Stimulated activated CD4-positive, alpha-beta T cell treated with anti-CD3 and anti-CD28 coated beads, Interleukin-1b, Interleukin-23, amount 100 ng/mL, for 24 hours (primary cell): ENCODE measurements around the gene HOXA9.

ENCODE experiments used
- DNase-seq, 4 experiments: peaks; one replicate each; pipeline ENCODE4 v3.0.0-alpha.2; 2020; ENCODE audit warnings: low read depth in 4 of 4, low spot score in 1 of 4

Gene HOXA9

DNA sequence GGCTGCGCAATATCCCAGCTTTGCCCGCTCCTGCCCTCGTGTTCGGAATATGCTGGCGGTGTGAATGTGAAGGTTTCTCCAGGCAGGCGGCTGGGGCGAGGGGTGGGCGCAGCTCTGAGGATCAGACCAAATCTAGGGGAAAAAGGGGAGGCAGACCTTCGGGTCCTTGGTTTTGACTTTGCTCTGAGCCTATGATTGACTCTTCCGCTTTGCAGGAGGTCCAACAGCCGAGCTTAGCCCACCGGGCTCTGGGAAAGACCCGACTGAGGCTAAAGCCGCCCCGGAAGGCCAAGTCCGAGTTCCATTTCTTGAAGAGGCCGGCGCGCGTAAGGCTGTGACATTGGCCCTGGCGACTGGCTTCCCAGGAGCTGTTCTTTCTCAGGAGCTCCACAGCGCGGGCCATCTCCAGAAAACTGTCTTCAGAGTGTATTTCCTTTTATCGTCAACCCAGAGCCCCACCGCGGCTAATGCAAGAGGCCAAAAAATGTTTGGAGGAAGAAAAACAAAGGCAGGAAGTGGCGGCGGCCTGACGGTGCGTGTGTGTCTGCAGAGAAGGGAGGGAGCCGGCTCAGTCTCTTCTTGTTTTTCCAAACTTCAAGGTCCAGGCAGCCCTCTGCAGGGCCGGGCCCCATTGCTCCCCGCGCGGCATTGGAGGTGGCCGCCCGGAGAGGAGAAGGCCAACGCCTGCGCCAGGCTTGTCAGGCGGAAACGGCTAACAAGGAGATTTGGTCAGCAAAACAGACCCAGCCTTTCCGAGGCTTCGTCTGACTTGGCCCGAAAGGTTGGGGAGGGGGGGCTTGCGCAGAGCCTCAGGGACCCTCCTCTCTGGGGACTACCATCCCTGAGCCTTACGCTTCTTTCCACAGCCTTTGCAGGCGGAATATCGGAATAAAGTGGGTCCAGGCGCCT lies 23.3 kb upstream of the HOXA9 start:
- DNase-seq, result no peak

DNA sequence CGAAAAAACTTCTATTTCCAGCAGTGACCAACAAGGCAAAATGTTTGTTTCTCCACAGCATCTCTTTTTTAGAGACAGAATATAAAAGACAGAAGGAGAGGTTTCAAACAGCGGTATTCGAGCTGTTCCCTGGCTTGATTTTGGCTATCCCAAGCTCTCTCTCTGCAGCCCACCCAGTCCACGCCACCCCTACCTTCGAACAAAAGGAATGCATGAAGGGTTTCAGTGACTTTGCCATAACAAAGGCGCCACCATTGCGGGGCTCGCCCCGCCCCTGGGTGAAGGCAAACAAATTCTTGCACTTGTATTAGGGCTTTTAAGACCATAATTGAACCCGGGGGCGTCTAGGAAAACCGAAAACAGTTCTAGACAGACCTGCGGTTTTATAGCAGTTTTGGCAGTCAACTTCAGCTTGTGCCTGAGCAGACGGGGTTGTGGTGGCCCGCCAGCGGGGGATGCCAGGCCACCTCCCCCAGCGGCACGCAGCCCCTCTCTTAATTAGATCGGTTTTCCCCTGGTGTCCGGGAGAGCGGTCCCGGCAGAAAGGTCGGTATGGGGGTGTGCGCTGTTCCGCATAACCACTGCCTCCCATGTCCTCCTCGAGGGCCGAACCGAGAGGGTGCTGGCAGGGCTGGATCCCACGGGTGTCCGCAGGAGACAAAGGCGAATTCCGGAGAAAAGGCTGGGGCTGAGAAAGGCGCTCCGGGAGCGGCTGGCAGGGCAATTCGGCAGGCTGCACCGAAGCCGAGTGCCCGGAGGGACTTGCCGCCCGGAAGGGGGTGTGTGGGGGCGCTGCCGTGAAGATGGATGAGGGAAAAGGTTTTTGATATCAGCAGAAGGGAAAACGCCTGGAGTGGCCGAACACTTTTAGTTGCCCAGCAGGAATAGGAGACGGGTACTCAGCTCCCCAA lies 22.4 kb upstream of the HOXA9 start:
- no peak for DNase-seq

DNA sequence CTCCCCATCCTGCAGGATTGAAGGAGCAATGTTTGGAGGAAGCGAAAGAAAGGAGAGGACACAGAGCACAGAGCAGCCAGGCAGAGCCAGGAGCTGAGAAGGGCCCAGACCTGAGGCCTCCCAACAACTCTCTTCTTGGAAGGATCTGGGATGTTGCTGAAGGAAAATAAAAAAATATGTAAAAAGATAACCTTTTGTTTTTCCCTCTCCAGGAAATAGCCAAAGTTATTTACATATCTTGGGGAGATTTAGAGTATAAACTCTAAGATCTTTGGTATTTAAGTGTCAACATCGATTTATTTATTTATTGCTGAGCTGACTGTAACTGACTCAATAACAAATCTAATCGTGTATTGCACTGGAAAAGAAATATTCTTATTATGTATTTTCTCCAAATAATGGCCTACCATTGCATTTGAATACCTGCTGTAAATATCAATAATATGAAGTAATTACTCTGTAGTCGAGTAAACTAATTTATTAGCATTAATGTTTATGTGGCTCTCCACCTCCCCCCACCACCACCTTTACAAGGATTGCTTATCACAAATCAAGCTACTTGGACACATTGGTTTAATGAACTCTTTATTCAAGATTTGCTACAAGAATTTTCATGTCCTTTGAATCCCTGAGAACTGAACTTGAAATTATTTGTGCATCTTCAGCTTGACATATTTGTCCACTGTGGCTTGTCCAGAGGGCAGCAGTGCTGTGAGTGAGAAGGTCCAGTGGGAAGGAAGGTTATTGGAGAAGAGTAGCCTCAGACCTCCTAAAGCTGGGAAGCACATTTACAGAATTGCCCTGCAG lies 21.5 kb upstream of the HOXA9 start:
- no peak for DNase-seq

DNA sequence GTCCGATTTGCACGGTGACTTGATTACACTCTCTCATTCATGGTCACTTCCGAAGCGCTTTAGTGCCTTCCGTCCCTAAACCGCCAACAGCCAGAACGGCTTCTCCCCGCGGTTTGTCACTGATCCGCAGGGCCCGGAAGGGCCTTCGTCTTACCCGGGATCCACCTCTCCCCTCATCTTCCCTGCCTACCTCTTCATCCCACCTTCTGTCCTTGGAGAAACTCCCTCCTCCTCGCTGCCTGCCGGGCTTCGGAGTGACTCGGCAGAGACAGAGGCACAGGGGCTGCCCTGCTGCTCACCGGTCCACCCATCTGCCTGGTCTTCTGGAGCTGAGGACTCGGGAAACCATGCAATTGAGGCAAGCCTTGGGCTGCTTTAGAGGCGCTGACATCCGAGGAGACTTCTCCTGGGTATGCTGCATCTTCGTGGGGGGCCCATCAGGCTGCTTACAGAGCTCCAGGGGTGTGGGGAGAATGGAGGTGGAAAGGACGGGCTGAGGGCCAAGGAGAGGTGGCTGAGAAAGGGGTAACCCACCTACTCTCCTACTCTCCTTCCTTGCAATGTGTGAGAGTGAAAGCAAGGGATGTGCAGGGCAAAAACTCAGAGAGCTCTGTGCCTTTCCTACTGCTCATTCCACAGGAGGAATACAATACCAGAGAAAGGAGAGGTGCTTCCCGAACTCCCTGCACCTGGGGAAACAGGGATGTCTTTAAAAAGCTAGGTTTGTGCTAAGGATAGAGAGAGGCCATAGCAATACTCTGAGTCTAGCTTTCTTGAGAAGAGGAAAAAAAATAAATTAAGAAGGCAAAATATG lies 20.7 kb upstream of the HOXA9 start:
- no peak for DNase-seq

DNA sequence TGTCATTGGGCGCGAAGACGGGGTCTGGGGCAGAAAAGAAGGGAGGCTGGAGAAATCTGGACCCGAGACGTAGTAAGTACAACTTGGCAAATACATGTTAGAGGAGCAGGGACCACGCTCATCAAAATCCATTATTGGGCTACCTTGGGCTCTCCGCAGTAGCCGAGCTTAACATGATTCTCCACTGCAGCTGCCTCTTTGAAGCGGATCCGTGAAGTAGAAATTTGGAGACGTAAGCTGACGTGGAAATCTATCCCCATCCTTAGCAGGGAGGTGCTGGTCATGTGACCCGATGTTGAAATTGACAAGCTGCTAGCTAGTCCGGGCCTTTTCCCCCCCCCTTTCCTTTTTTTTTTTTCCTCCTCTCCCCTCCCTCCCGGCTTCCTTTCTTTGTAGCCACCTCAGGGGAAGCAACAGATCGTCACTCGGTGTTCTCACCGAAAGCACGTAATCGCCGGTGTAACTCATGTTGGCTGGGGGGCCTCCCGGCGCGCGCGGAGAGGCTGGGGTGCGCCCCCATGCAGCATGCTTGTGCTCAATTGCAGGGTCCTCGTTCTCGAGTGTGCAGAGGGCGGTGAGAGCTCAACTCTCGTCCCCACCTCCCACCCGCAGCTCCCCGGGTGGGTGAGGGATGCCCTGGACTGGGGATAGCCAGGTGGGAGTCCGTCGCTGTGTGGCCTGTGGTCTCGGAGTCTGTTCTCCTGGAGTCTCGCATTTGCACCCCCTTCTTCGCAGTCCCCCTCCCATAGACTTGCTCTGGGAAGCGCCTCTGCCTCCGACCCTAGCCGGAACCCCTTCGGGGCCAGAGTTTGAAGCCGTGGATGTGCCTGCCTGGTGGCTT lies 19.9 kb upstream of the HOXA9 start, which contains the start of gene HOXA11:
TSS of gene HOXA11 (minus strand) at position 220 of the 841 bp plus-strand sequence. CDS start at position 132, 88 bp downstream.
- no peak for DNase-seq

DNA sequence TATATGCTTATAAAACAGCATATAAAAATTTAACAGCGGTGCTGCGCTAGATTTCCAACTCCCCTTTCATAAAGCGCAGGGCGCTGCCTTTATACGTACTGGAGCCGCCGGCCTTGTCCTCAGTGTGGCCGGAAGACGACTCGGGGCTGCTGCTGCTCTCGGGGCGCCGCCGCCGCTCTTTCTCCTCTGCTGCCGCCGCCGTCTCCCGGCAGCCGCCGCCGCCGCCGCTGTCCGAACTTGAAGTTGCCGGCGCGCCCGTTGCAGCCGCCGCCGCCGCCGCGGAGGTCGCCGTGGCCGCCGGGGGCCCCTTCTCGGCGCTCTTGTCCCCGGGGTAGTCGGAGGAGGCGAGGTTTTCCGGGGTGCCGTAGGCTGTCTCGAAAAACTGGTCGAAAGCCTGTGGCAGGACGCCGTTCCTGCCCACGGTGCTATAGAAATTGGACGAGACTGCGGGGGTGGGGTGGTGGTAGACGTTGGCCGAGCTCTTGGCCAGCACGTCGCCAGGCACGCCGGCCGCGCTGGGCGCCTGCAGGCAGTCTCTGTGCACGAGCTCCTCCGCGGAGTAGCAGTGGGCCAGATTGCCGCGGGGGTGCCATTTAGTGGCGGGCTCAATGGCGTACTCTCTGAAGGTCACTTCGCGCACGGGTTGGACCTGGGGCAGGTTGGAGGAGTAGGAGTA lies 19.1 kb upstream of the HOXA9 start:
- no peak for DNase-seq

DNA sequence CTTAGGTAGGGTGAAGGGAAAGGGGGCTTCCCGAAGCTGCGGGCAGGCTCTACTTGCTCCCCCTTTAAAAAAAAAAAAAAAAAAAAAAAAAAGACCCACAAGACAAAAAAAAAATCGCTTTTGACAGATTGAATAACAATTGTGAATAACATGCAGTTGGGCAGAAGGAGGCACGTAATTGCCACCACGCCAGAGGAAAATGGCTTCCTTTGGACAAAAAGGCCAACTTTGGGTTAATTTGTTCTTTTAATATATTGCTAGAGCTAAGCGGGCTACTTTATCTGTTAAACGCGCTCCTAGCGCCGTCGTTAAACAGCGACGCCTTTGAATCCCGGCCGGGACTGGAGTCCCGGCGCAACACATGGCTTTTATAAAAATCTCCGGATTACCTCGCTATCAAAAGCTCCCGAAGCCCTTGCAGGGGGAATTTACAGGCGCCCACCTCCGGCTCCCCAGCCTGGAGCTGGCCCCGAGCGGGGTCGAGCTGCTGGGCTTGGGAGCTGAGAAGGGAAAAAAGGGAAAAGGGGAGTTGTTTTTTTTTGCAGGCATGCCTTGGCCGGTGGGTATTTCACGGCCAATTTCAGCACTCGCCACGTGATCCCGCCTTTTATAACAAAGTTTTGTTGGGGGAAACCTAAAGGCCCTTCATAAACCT lies 18.5 kb upstream of the HOXA9 start:
- DNase-seq, result no peak

DNA sequence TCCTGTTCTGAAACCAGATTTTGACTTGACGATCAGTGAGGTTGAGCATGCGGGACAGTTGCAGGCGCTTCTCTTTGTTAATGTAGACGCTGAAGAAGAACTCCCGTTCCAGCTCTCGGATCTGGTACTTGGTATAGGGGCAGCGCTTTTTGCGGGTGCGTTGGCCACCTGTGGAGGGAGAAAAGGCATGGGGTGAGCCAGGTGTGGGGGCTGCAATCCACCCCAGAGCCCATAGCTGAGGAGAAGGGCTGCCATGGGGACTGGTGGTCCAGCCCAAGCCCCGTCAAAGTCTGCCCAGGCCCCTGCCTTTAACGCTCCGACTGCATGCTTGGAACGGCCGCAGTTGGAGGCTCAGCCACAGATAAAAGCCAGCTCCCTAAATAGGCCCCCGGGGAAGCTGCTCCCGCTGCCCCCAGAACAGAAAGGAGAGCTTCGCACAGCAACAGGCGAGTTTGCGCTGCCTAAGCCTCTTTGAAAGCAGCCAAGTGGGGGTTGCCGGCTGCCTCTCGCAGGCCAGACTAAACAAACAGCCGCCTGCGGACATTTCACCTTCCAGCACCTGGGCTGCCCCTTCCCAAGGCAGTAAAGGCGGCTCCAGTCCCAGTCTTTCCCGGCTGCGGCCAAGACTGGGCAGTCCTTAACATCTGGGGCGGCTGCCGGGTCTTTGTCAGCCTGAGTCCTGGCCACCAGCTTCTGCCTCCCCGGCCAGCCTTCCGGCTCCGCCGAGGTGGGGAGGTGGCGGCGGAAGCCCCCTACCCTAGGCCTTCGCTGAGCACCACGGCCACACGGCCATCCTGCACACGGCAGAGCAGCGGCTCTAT lies 17.7 kb upstream of the HOXA9 start:
- DNase-seq, result no peak

DNA sequence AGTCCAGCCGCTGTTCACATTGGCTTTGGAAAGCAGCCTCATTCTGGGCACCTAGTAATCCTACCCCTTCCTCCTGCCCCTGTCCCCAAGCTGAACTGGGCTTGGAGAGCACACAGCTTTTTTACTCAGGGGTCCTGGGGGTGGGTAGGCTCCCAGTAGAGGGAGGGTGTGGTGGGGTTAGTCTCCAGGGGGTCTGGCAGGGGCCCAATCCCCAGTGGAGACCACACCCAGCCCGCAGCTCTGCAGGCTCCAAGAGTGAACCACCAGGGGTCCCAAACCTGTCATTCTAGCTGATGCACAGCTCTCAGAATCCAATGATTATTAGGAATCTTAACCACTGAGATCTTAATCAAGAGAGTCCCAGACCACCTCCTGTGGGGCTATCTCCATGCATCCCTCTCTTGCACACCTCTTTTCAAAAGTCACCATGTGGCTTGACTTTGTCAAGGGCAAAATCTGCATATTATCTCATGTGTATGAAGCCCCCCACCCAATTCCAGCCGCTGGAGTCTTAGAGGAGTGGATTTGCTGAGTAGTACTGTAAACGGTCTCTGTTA lies 17.0 kb upstream of the HOXA9 start:
- DNase-seq, result no peak

DNA sequence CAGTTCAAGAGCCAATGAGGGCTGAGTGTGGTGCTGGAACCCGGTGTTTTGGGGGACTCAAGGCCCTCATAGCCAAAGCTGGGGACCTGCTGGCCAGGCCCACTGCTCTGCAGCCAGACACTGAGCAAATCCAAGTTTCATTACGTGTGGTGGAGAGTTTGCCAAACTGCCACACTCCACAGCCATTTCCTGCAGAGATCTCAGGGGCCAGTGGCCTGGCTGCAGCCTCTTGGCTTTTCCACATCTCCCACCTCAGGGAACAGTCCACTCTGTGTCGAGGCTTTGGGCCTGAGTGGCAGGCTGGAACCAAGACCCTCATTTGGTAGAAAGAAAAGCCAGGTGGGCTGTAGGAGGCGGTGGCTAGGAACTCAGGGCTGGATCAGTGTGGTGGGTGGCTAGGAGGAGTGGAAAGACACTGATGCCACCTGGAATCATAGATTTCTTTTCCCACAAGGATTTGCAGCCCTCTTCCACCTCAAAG lies 16.5 kb upstream of the HOXA9 start:
- no peak for DNase-seq

DNA sequence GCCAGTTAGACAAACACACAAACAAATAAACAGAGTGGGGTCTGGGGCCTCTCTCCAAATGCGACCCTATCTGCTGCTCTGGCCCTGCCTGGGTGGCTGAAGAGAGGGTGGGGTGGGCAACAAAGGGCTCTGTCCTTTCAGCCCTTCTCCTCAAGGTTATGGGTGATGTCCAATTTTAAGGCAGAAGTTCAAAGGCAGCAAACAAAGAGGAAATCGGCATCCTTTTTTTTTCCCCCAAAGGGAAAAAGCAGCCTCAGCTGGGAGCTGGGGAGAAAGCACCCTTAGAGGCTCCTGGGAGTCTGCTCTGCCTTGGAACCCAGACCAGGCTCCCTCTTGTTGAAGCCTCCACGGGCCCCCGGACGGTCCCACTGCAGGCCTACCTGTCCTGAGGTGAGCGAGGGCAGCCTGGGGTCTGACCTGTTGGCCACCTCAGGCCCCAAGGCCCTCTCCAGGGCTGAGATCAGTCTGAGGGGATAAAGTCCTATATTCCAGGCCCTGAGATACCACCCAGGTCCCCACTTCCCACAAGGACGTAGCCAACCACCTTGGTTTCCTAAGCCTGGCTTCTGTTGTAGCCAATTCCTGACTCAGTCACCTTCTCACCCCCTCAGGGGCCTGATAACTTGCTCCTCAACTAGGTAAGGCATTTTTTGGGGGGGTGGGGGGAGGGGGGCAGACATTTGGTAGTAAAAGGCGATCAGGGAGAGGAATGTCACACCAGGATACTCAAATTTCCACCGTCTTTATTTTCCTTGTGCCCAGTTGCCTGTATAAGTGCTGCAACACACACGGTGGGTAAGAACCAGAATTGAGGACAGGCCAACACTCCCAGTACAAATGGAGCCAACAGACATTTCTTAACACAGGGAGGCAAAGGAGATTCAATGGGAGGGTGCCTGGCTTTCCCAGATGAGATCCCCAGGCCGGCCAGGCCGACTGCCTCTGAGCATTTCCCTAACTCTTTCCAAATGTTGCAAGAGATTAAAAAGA lies 15.4 kb upstream of the HOXA9 start:
- no peak for DNase-seq

DNA sequence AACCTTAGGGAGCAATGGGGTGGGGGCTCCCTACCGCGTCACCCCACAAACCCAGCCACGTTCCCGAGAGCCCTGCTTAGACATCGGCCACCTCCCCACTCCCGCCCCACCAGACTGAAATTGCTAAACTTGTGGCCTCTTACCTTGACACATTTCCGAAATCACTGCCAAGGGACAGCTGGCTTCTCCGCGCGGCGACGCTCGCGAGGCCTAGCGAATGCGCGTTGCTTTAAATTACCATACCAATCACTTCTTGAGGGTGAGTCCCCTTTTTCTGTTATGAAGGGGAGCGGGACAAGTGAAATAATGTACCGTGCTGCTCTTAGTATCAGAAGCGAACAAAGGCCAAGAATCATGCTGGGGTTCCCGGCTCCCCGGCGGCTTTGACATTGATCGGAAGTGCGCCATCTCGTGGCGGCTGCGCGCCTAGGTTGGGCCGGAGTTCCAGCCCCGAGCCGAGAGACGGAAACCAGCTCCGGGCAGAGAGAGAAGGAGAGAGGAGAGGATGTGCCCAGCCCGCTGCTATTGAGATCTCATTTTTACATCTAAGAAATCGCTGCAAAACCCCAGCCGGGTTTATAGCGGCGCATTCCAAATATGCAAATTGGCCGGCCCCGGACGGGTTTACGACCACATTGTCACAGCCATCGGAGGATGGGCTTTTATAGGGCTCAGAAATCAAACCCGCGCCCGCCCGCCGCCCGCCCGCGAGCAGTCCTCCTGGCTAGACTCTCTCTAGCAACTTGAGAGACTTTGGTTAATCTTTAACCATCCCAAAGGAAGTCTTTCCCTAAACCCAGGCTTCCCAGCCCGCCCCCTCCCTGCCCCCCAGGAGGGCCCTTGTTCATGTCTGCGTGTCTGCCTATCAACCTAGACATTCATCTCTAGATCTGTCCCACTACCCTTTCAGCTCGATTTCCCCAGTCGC lies 14.4 kb upstream of the HOXA9 start:
- peak in 2 of 4 experiments; percentile 48 to 57 for DNase-seq

DNA sequence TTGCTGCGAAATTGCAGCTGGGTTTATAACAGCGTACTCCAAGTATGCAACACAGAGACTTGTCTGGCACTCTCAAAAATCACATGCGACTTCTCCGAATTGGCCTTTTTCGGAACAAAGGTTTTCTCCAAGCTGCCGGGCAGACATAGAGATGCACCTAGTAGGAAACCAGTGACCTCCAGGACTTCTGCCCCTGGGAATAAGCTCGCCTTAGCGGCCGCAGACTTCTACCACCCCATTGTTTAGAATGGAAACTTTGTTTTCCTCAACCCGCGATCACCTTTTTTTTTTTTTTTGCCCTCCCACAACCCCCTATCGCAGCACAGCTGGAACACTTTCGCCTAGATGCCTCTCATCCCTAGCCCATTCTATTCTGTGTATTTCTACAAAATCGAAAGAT lies 13.7 kb upstream of the HOXA9 start:
- DNase-seq, result no peak

DNA sequence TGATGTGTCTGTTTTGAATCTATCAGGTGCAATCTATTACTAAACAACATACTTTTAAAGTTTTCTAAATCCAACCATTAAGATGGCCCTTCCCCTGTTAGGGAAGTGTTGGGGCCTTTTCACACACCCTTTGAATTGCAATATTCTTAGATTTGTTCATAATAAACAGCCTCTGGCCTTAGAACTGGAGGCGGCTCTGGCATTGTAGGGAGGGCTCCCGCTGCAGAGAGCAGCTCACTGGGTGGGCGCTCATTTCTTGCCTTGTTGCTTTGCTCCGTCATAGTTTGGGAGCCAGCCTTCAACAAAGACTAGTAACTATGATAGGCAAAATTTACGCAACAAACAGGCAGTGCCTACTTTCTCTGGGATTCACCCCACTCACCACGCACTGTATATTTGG lies 13.0 kb upstream of the HOXA9 start:
- DNase-seq, result no peak
